ENCODE results near the gene FA2H.

DNA sequence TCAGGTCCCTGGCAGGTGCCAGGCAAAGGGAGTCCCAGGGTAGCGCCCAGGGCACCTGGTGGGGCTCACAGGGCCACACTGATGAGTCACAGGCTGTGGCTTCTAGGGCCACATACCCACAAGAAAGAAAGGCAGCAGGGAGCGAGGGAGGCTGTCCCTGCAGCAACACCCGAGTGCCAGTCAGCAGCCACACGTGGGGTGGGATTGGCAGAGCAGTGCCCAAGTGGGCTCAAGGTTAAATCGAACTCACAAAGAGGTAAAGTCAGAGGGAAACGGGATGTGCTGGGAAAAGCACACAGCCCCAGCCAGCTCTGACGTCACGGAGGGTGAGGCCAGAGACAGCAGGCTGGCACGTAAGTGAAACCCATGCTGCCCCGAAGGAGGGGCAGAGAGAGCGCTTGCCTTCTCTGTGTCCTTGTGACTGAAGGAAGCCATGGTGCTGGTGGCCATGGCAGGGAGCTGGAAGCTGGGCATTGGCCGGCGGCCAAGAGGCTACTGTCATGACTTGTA is 33.8 kb downstream of the FA2H start:
- TF ChIP-seq, protein P1, sequence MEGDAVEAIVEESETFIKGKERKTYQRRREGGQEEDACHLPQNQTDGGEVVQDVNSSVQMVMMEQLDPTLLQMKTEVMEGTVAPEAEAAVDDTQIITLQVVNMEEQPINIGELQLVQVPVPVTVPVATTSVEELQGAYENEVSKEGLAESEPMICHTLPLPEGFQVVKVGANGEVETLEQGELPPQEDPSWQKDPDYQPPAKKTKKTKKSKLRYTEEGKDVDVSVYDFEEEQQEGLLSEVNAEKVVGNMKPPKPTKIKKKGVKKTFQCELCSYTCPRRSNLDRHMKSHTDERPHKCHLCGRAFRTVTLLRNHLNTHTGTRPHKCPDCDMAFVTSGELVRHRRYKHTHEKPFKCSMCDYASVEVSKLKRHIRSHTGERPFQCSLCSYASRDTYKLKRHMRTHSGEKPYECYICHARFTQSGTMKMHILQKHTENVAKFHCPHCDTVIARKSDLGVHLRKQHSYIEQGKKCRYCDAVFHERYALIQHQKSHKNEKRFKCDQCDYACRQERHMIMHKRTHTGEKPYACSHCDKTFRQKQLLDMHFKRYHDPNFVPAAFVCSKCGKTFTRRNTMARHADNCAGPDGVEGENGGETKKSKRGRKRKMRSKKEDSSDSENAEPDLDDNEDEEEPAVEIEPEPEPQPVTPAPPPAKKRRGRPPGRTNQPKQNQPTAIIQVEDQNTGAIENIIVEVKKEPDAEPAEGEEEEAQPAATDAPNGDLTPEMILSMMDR (conservative IDR thresholded peaks at IDR 0.05 in 1 of 2, IDR thresholded peaks at IDR 0.05 in 1 of 2; ENCODE audit: extremely low read depth in 1 of 2, insufficient read depth in 1 of 2, low read depth in 1 of 2, low read length in 2 of 2) = no peak
- TF ChIP-seq EZH2 (IDR thresholded peaks at IDR 0.05; ENCODE audit: borderline replicate concordance, low read length) = no peak

All from mammary epithelial cell (primary cell).